NCI-H774 (cell line): Measurements from ENCODE around the gene DACT1.
"Not testable (repeated sequence)": the region's sequence is repeated elsewhere in the genome, so short reads cannot be mapped to it uniquely, and the experiment has no call there.

Experiments
- DNase-seq: peaks from one replicate; lab custom pipeline; 2025; lab: John Stamatoyannopoulos, UW

The DACT1 gene

GRCh38 chr14:58637391-58638230 is at the start of gene DACT1:
DACT1 (plus strand) TSS chr14:58637962; CDS start chr14:58638203, 241 bp downstream.
- no peak for DNase-seq

DNA sequence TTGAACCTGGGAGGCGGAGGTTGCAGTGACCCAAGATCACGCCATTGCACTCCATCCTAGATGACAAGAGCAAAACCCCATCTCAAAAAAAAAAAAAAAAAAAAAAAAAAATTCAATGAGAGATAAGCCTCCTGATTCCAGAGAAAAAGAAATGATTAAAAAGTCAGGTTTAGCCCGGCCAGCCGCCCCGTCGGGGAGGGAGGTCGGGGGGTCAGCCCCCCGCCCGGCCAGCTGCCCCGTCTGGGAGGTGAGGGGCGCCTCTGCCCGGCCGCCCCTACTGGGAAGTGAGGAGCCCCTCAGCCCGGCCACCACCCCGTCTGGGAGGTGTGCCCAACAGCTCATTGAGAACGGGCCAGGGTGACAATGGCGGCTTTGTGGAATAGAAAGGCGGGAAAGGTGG is 49.4 kb upstream of the DACT1 start:
- DNase-seq: not testable (repeated sequence)

- no peak for DNase-seq
These were observed 43.8 kb upstream of the DACT1 start for GRCh38 chr14:58593977-58594376.

- no peak for DNase-seq
These were observed 40.7 kb upstream of the DACT1 start for GRCh38 chr14:58597041-58597440.

DNA sequence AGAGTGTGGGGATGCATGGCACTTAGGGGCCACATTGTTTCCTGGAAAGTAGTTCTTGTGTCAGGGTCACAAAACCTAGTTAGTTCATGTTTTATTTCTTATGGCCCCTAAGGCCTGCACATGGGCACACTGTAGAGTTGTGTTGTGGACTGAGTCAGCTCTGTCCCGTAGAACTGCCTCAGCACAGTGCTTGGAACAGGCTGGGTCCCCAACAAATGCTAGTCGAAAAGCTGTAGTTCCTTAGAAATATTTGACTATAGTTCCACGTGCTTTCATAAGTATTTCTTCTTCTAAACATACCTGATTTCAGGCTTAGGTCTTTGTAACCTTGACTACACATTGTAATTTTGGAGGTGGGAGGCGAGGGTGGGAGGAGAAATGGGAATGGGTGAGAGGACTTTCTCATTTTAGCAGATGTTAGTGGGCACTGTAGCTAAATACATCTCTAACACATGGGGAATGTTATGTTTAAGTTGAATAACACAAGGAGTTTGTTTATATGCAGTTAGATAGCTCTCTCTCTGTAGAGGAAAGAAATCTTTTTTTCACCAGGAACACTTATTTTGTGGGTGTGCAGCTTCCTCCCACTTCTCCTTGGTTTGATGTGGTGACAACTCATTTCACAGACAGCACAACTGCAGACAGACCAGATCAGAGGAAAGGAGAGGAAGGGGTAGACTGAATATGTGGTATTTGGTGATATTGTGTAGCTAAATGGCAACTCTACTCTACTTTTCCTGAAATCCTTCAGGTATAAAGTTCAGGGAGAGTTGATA is 39.5 kb upstream of the DACT1 start:
- DNase-seq: no peak

GRCh38 chr14:58598804-58599525 is 38.8 kb upstream of the DACT1 start:
- DNase-seq: no peak

GRCh38 chr14:58599707-58600106 is 38.1 kb upstream of the DACT1 start:
- no peak for DNase-seq

DNA sequence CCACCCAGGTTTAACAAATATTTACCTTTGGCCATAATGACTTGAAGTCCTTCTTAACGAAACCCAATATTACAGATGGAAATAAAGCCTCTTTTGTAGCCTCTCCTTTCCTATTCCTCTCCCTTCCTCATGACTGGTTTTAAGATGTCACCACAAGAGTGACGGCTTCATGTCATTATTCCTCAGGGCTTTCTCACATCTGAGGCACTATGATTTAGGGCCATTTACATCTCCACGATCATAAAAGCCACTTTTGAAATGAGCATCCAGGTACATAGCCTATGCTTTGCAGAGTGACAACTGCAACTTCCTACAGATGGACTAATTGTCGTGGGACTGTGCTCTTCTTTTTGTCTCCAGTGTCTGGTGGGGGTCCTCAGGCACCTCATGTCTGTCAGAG is 32.3 kb upstream of the DACT1 start:
- no peak for DNase-seq

GRCh38 chr14:58607131-58607951 is 30.4 kb upstream of the DACT1 start:
- no peak for DNase-seq

DNA sequence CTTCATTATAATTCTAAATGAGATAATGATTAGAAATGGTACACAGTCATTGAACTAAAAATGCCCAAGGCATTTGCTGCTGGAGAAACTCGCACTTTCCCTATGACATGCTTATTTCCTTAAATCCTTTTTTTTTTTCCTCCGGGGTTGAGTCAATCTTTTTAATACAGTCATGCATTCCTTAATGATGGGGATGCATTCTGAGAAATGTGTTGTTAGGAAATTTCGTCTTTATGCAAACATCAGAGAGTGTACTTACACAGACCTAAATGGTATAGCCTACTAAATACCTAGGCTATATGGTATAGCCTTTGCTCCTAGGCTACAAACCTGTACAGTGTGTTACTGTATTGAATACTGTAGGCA is 29.8 kb upstream of the DACT1 start:
- no peak for DNase-seq

- DNase-seq: no peak
These were observed 20.1 kb upstream of the DACT1 start for GRCh38 chr14:58617619-58618018.

GRCh38 chr14:58620011-58620410 is 17.8 kb upstream of the DACT1 start:
- DNase-seq: no peak

GRCh38 chr14:58625438-58625837 is 12.3 kb upstream of the DACT1 start:
- DNase-seq: no peak

- DNase-seq: no peak
These were observed 11.3 kb upstream of the DACT1 start for GRCh38 chr14:58626431-58626831.

DNA sequence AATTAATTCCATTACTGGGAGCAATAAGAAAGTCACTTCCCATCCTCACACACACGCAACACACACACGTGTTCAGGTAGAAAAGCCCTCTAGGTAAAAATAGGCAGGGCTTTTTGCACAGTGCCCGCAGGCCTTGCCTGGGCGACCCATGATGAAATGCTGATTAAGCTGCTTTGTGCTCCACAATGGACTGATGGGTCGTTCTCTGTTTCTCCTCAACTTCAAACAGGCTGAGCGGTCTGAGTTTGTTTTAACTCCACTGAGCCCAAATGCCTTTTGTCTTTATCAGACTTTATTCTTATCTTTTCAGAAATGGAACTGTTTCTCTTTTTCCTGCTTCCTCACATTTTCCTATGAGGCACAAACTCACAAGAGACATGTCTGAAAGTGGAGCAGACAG is 9.4 kb upstream of the DACT1 start:
- DNase-seq: no peak

GRCh38 chr14:58629281-58629680 is 8.5 kb upstream of the DACT1 start:
- DNase-seq: no peak

GRCh38 chr14:58631732-58632131 is 6.0 kb upstream of the DACT1 start:
- no peak for DNase-seq

DNA sequence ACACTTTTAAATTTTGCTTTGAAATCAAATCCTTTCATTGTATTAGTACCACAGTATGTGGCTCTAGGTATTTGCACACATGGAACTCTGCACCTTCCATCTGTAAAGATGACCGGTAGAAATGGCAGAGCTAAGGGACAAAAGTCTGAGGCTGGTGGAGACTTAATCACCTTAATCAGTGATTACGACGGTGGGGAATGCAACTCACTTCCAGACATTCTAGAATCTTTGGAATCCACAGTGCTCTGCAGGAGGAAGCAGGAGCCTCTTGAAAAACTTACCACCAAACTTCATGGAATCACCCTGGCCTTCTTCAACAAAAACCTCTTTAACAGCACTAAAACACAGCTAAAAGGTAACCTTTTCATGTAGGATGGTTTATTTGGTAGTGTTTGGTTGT is 3.9 kb upstream of the DACT1 start:
- no peak for DNase-seq

GRCh38 chr14:58634406-58635090 is 3.2 kb upstream of the DACT1 start:
- DNase-seq: no peak

- no peak for DNase-seq
These were observed 2.5 kb upstream of the DACT1 start for GRCh38 chr14:58635091-58635830.

DNA sequence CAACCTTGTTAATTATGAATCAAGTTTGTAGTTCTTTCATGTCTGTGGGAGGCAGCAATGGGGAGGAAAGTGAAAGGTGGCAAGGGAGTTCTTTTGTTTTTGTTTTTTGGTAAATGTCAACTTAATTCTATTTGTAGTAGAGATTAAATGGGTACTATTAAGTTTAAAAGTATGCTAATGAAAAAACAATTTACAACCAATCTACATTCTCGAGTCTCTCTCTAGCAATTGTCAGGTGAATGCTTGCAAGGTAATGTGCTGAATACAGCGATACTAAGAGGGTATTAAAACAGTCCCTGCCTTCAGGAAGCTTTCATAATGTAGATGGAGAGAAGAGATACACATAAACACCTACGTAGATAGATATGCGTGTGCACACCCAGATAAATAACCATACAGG is 1.6 kb upstream of the DACT1 start:
- DNase-seq: no peak
